SKM-1 (cell line): ENCODE results near the gene RAB30.
"Not testable (repeated sequence)": the region's sequence is repeated elsewhere in the genome, so short reads cannot be mapped to it uniquely, and the experiment has no call there.

Experiments
- DNase-seq: peaks from one replicate; lab custom pipeline; 2025; ENCODE audit not compliant: unreplicated experiment; lab: John Stamatoyannopoulos, UW

The RAB30 gene

DNA sequence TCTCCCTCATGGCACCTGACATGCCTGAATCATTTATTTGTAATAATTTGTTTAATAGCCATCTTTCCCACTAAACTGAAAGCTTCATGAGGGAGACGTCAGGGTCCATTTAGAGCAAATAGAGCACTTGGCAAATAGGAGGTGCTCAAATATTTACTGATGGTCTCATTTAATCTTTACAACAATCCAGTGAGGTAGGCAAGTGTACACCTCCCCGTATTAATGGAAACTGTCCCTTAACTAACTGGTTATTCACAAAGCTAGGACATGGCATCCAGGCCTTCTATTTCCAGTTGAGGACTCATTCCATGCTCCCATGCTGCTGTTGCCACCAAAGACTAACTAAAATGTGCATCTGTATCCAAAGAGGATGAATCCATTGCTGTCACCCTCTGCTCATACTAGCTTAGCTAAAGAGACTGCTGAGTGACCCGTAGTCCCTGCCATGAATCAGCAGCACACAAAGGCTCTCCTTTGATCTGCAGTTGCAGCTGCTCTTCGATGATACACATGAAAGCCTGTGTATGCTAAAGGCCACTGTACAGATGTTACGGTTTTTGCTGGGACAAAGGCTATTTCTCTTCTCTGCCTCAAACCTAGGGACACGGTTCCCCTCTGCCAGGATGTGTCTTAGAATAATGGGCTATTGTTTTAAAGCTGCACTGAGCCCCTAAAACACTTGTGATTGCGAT lies 82.6 kb downstream of the RAB30 start:
- no peak for DNase-seq

- DNase-seq, result no peak
These were observed 83.7 kb downstream of the RAB30 start for GRCh38 chr11:82987997-82988396.

DNA sequence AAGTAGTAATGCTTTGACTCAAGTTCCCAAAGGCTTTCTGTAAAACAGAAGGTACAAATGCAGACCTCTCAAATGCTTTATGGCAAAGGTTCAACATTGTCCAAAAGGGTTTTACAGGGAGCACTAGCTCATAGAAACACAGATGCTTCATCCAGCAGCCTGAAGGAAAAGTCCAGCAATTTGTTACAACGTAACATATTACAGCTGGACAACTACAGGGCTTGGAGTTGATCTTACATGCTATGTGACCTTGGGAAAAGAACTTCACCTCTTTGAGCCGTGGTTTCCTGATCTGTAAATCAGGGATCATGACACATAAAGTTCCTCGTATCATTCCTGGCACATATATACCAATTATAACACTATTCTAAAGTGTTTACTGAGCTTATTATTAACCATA lies 85.3 kb downstream of the RAB30 start:
- DNase-seq, result no peak

DNA sequence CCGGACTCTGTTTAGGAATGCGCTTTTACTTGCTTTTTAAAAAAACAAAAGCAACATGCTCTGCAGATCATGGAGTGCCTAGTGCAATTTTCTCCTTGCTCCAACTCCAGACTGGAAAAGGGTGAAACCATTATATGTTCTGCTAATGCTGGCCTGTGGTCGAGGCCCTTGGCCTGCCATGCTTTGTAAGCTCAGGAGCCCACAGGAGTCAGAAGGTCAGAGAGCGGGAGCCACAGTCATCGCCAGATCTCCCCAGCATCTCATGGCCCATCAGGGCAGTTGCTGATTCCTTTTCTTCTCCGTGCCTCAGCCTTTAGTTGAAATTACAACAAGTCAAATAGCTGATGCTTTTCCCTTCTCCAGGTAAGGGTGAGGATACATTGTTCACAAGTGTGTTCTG lies 89.8 kb downstream of the RAB30 start:
- no peak for DNase-seq

GRCh38 chr11:82980947-82981346 lies 90.8 kb downstream of the RAB30 start:
- no peak for DNase-seq

DNA sequence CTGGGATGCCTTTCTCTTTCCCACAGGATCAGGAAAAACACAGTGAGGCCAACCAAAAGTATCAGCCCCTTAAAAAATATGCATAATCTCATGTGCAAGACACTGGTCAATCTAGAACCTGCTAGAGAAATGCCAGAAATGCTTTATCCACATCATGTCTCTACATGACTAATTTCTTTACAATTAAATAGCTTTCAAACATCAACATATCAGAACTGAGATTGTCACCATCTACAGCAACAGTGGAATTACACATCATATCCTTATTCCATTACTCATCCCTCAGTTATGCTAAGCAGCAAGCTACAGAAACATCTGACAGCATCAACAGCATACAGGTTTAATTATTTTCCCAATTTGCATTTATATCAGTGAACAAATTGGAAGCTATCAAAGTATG lies 91.4 kb downstream of the RAB30 start:
- DNase-seq, result no peak

DNA sequence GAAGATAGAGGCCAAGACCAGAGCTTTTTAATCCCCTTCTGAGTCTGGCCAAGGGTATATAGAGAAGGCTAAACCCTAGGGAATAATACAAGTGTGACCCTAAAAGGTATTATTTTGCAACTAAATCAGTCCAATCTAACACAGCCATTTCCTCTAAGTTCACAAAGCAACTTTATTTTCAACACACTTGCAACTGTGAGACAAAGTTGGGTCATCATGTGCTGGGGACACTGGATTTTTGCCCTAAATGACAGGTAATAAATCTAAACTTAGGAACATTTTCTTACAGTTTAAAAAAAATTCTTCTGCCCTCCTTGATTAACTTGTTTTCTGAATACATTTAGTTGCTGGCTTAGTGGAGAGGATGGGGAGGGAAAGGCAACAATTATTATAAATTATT lies 91.9 kb downstream of the RAB30 start:
- DNase-seq, result no peak

DNA sequence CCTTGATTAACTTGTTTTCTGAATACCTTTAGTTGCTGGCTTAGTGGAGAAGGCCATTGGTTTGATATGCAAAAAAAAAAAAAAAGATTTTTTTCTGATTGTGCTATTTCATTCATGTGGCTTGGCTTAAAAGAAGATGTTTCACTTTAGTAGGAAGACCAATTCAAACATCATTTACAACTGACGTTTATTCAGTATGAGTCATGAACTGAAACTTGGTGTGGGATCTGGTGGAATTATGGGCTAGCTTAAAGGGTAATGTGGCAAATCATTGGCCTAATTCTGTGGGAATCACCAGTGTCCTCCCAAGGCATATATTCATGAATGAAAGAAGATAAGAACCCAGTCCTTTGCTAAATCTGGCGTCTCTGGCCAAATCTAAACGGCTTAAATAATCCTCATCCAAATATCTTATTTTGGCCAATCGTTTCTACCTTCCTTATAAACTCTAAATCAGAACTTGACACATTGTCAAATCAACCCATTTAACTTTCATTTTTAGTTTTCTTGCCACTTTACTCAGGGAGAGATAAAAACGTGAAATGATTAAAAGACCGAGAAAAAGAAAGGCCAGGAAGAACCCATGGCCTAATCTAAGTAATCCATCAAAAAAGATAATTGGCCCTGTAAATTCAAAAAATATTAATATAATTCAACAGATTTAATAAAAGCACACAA lies 93.1 kb downstream of the RAB30 start:
- no peak for DNase-seq

GRCh38 chr11:82976786-82977185 lies 94.9 kb downstream of the RAB30 start:
- DNase-seq, result no peak

GRCh38 chr11:82975882-82976281 lies 95.8 kb downstream of the RAB30 start:
- no peak for DNase-seq

DNA sequence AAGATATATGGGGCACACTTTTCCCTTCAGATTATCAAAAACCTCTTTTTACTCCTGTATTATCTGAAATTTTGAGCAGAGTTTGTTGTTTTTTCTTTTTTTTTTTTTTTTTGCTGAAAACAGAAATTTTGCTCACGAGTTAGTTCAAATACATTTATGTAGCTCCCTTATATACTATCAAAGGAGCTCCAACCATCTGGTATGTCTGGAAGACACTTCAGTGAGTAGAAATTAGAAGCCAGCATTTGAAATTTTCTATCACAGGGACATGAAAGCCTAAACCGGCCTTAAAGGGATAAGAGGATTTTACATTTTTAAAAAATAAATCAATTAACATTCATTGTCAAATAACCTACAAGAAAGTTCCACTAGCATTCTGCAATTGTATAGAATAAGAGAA lies 96.8 kb downstream of the RAB30 start:
- no peak for DNase-seq

GRCh38 chr11:82974135-82974534 lies 97.6 kb downstream of the RAB30 start:
- DNase-seq, result no peak

- no peak for DNase-seq
These were observed 99.6 kb downstream of the RAB30 start for GRCh38 chr11:82972103-82972502.

DNA sequence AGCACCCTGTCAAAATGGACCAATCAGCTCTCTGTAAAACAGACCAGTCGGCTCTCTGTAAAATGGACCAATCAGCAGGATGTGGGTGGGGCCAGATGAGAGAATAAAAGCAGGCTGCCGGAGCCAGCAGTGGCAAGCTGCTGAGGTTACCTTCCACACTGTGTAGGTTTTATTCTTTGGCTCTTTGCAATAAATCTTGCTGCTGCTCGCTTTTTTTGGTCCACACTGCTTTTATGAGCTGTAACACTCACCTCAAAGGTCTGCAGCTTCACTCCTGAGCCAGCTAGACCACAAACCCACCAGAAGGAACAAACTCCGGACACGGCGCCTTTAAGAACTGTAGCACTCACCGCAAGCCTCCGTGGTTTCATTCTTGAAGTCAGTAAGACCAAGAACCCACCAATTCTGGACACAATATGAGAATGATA lies 100.2 kb downstream of the RAB30 start:
- not testable (repeated sequence) for DNase-seq

DNA sequence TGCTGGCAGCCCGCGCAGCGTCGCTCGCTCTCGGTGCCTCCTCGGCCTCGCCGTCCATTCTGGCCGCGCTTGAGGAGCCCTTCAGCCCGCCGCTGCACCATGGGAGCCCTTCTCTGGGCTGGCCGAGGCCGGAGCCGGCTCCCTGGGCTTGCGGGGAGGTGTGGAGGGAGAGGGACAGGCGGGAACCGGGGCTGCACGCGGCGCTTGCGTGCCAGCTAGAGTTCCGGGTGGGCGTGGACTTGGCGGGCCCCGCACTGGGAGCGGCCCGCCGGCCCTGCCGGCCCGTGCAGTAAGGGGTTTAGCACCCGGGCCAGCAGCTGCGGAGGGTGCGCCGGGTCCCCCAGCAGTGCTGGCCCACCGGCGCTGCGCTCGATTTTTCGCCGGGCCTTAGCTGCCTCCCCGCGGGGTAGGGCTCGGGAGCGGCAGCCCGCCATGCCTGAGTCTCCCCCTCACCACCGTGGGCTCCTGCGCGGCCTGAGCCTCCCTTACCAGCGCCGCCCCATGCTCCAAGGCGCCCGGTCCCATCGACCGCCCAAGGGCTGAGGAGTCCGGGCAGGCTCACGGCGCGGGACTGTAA lies 101.1 kb downstream of the RAB30 start:
- not testable (repeated sequence) for DNase-seq

GRCh38 chr11:82969811-82970210 lies 101.9 kb downstream of the RAB30 start:
- no peak for DNase-seq

DNA sequence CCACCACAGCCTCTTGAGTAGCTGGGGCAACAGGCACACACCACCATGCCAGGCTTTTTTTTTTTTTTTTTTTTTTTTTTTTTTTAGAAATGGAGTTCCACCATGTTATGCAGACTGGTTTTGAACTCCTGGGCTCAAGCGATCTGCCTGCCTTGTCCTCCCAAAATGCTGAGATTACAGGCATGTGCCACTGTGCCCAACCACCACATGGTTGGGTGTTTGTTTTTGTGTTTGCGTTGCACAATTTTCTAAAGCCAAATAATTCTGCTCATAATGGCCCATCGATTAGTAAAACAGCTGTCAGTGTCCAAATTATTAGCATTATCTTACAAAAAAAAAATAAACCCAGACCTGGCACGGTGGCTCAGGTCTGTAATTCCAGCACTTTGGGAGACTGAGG lies 104.3 kb downstream of the RAB30 start:
- DNase-seq, result no peak

GRCh38 chr11:82962021-82962420 lies 109.7 kb downstream of the RAB30 start:
- DNase-seq, result not testable (repeated sequence)

DNA sequence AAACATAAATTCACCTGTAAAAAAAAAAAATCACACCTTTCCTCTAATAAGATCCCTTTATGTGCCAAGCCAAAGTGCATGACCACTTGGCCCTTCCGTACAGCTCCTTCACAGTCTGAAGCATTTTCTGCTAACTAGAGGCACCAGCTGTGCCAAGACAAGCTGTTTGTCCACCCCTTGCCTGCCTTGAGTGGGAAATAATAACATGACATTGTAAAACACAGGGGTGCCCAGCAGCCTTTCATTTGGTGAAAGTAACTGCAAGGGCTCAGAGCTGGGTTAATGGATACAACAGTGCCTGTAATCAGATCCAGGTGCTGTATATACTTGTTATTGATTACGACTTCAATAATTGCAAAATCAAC lies 110.9 kb downstream of the RAB30 start:
- DNase-seq, result no peak

- no peak for DNase-seq
These were observed 111.5 kb downstream of the RAB30 start for GRCh38 chr11:82959987-82960778.

DNA sequence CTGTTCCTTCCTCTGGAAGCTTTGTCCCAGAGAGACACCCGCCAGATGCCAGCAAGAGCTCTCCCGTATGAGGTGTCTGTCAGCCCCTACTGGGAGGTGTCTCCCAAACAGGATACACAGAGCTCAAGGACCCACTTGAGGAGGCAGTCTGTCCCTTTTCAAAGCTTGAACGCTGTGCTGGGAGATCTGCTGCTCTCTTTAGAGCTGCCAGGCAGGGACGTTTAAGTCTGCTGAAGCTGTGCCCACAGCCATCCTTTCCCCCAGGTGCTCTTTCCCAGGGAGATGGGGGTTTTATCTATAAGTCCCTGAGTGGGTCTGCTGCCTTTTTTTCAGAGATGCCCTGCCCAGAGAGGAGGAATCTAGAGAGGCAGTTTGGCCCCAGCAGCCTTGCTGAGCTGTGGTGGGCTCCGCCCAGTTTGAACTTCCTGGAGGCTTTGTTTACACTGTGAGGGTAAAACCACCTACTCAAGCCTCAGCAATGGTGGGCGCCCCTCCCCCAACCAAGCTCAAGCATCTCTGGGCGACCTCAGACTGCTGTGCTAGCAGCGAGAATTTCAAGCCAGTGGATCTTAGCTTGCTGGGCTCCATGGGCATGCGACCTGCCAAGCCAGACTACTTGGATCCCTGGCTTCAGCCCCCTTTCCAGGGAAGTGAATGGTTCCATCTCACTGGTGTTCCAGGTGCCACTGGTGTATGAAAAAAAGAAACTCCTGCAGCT lies 115.8 kb downstream of the RAB30 start:
- DNase-seq, result not testable (repeated sequence)
